ENCODE measurements around the gene GTPBP3.

Gene GTPBP3

DNA sequence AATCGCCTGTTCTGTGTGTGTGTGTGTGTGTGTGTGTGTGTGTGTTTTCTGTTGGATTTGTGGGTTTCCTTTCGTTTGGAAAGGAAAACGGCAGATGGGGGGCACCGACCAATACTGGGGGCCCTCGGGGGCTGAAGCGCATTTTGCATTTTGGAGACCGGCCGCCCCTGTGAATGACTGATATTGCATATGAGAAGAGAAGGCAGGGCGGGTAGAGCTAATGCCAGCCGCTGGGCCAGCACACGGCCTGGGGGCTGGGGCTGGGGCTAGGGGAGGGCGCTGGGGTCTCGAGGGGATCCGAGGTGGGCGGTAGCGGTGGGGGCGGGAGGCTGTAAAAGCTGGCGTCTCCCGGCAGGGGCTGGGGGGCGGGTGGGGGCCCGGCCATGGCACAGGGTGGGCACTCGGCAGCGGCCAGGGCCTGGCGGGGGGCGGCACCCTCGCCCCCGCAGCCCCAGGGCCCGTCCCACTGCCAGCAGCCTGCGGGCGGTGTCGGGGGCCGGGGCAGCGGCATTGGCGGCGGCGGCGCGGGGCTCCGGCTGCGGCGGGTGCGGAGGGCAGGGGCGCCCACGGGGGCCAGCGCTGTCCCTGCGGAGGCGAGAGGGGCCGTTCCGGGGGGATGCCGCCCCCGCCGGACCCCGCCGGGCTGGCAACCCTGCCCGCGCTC lies 13.9 kb upstream of the GTPBP3 start:
- Histone ChIP-seq H3K27me3 (ENCODE audit: control insufficient read depth in 3 of 3, insufficient read depth in 3 of 3, low read depth in 1 of 3, low read length in 3 of 3) (no peaks in the 10 kb centered on the region), H3K14ac (ENCODE audit: low read length) (no peak overlapping the region), H4K91ac (ENCODE audit: low read depth, low read length, poor library complexity) (no peak overlapping the region), H2BK120ac (ENCODE audit: low read depth, low read length) (no peak overlapping the region), H3K4me3 (ENCODE audit: low read length in 2 of 2) (no peak overlapping the region), H2BK15ac (ENCODE audit: low read length) (no peak overlapping the region), H3K9me3 (replicated peaks in 1 of 2; ENCODE audit: control insufficient read depth in 2 of 2, insufficient read depth in 1 of 2, low read depth in 1 of 2, low read length in 2 of 2) (peaks cover 0 to 2% of the 10 kb centered on the region in 2 donors), H2AFZ (ENCODE audit: low read length) (no peak overlapping the region), H3K4me1 (ENCODE audit: control insufficient read depth in 2 of 2, insufficient read depth in 1 of 2, low read depth in 1 of 2, low read length in 2 of 2) (peaks cover 0 to 15% of the 10 kb centered on the region in 2 donors), H3K18ac (ENCODE audit: low read length) (no peak overlapping the region), H4K8ac (ENCODE audit: low read depth, low read length) (no peak overlapping the region), H3K4me2 (ENCODE audit: insufficient read depth, low read length, poor library complexity, severe bottlenecking) (no peak overlapping the region), H2BK12ac (ENCODE audit: low read length) (no peak overlapping the region), H3K79me1 (ENCODE audit: low read depth, low read length) (peaks cover 13% of the 10 kb centered on the region), H3K36me3 (replicated peaks in 1 of 2; ENCODE audit: control insufficient read depth in 2 of 2, insufficient read depth in 2 of 2, low read length in 2 of 2) (peaks cover 26 to 79% of the 10 kb centered on the region in 2 donors), H3K9ac (ENCODE audit: low read depth, low read length, poor library complexity) (no peak overlapping the region), H2BK5ac (ENCODE audit: low read length) (no peak overlapping the region), H3K23ac (ENCODE audit: low read depth, low read length, poor library complexity) (no peak overlapping the region), H3K27ac (replicated peaks; ENCODE audit: low read length) (no peak overlapping the region), H2AK5ac (ENCODE audit: low read depth, low read length) (no peak overlapping the region), H3K4ac (ENCODE audit: low read length) (no peak overlapping the region)
- no peak for DNase-seq (ENCODE audit: low spot score)
- WGBS, 2 donors (ENCODE audit: extremely low coverage in 2 of 2, insufficient read length in 2 of 2, insufficient replicate concordance in 1 of 2): no CpG with 5 or more reads among the region's 56 CpGs

DNA sequence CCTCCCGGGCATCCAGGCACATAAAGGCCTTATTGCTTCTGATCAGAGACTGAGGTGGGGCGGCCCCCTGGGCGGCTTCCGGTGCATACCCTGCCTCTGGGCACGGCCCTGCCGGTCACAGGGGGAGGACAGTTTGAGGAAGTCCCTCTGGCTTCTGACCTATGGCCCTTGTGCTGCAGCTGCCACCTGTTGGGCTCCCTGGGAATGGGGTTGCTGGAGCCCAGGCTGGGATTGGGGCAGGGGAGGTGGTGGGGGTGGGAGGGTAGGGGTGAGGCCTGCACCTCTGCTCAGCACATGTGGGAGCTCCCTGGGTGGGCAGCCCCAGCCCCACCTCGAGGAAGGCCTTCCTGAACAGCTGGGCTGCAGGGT lies 13.4 kb upstream of the GTPBP3 start:
- H3K9me3 ChIP-seq (replicated peaks in 1 of 2; ENCODE audit: control insufficient read depth in 2 of 2, insufficient read depth in 1 of 2, low read depth in 1 of 2, low read length in 2 of 2): peaks cover 0 to 2% of the 10 kb centered on the region in 2 donors
- H3K4me1 ChIP-seq (ENCODE audit: control insufficient read depth in 2 of 2, insufficient read depth in 1 of 2, low read depth in 1 of 2, low read length in 2 of 2): peaks cover 0 to 15% of the 10 kb centered on the region in 2 donors
- no peak overlapping the region for H2AK5ac ChIP-seq (ENCODE audit: low read depth, low read length)
- H3K4ac ChIP-seq (ENCODE audit: low read length): no peak overlapping the region
- no peak overlapping the region for H4K91ac ChIP-seq (ENCODE audit: low read depth, low read length, poor library complexity)
- no peak overlapping the region for H4K8ac ChIP-seq (ENCODE audit: low read depth, low read length)
- H3K14ac ChIP-seq (ENCODE audit: low read length): peak overlapping the region; percentile 56
- H3K4me3 ChIP-seq (ENCODE audit: low read length in 2 of 2): no peak overlapping the region
- no peak overlapping the region for H2BK120ac ChIP-seq (ENCODE audit: low read depth, low read length)
- H3K9ac ChIP-seq (ENCODE audit: low read depth, low read length, poor library complexity): no peak overlapping the region
- no CpG with 5 or more reads among the region's 7 CpGs for WGBS, 2 donors (ENCODE audit: extremely low coverage in 2 of 2, insufficient read length in 2 of 2, insufficient replicate concordance in 1 of 2)
- no peak overlapping the region for H3K18ac ChIP-seq (ENCODE audit: low read length)
- DNase-seq (ENCODE audit: low spot score): no peak
- peak overlapping the region; percentile 80 for H3K23ac ChIP-seq (ENCODE audit: low read depth, low read length, poor library complexity)
- peaks cover 13% of the 10 kb centered on the region for H3K79me1 ChIP-seq (ENCODE audit: low read depth, low read length)
- H3K27ac ChIP-seq (replicated peaks; ENCODE audit: low read length): no peak overlapping the region
- no peak overlapping the region for H2BK5ac ChIP-seq (ENCODE audit: low read length)
- H3K27me3 ChIP-seq (ENCODE audit: control insufficient read depth in 3 of 3, insufficient read depth in 3 of 3, low read depth in 1 of 3, low read length in 3 of 3): peaks cover 0 to 2% (median 0%) of the 10 kb centered on the region in 3 experiments
- H3K4me2 ChIP-seq (ENCODE audit: insufficient read depth, low read length, poor library complexity, severe bottlenecking): no peak overlapping the region
- H2BK15ac ChIP-seq (ENCODE audit: low read length): no peak overlapping the region
- no peak overlapping the region for H2BK12ac ChIP-seq (ENCODE audit: low read length)
- H3K36me3 ChIP-seq (replicated peaks in 1 of 2; ENCODE audit: control insufficient read depth in 2 of 2, insufficient read depth in 2 of 2, low read length in 2 of 2): peaks cover 26 to 76% of the 10 kb centered on the region in 2 donors
- no peak overlapping the region for H2AFZ ChIP-seq (ENCODE audit: low read length)

DNA sequence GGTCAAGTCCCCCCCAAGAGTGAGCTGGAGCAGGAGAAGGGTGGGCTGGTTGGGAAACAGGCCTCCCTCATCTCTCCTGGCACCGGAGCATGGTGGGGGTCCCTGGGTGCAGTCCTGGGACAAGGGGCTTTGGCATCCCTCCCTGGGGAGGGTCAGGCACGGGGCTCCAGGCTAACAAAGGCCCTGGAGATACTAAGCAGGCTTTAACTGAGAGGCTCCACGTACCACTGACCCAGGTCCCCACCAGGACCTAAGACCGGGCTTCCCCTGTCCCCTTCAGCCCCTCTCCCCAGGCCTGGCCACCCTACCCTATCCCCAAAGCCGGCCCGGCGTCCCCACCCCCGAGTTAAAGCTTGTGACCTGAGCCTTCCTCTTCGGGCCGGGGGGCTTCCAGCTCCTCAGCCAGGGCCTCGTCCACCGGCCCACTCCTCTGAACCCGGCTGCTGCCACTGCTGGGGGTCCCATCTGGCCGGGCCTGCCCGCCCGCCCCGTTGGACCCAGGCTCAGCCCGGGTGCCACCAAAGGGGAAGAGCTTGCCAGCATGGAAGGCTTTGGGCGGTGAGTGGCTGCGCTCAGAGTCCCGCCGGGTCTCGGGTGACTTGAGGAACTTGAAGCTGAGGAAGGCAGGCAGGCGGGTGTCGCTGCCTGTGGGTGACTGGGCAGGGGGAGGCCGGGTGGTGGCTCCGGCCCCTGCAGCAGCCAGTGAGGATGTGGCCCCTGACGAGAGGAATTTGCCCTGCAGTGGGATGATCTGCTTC lies 12.8 kb upstream of the GTPBP3 start:
- H3K79me1 ChIP-seq (ENCODE audit: low read depth, low read length): peaks cover 15% of the 10 kb centered on the region
- H3K9ac ChIP-seq (ENCODE audit: low read depth, low read length, poor library complexity): no peak overlapping the region
- WGBS, 2 donors (ENCODE audit: extremely low coverage in 2 of 2, insufficient read length in 2 of 2, insufficient replicate concordance in 1 of 2): no CpG with 5 or more reads among the region's 28 CpGs
- no peak overlapping the region for H4K8ac ChIP-seq (ENCODE audit: low read depth, low read length)
- H2BK5ac ChIP-seq (ENCODE audit: low read length): no peak overlapping the region
- H2BK120ac ChIP-seq (ENCODE audit: low read depth, low read length): no peak overlapping the region
- no peak overlapping the region for H3K4ac ChIP-seq (ENCODE audit: low read length)
- peak overlapping the region; percentile 56 for H3K14ac ChIP-seq (ENCODE audit: low read length)
- DNase-seq (ENCODE audit: low spot score): no peak
- H3K4me1 ChIP-seq (ENCODE audit: control insufficient read depth in 2 of 2, insufficient read depth in 1 of 2, low read depth in 1 of 2, low read length in 2 of 2): peaks cover 0 to 21% of the 10 kb centered on the region in 2 donors
- no peak overlapping the region for H3K27ac ChIP-seq (replicated peaks; ENCODE audit: low read length)
- H3K27me3 ChIP-seq (ENCODE audit: control insufficient read depth in 3 of 3, insufficient read depth in 3 of 3, low read depth in 1 of 3, low read length in 3 of 3): peaks cover 0 to 7% (median 0%) of the 10 kb centered on the region in 3 experiments
- H3K4me2 ChIP-seq (ENCODE audit: insufficient read depth, low read length, poor library complexity, severe bottlenecking): no peak overlapping the region
- H2AFZ ChIP-seq (ENCODE audit: low read length): no peak overlapping the region
- no peak overlapping the region for H2BK12ac ChIP-seq (ENCODE audit: low read length)
- no peak overlapping the region for H4K91ac ChIP-seq (ENCODE audit: low read depth, low read length, poor library complexity)
- no peak overlapping the region for H3K18ac ChIP-seq (ENCODE audit: low read length)
- peaks cover 28 to 70% of the 10 kb centered on the region in 2 donors for H3K36me3 ChIP-seq (replicated peaks in 1 of 2; ENCODE audit: control insufficient read depth in 2 of 2, insufficient read depth in 2 of 2, low read length in 2 of 2)
- H3K23ac ChIP-seq (ENCODE audit: low read depth, low read length, poor library complexity): no peak overlapping the region
- no peak overlapping the region for H2AK5ac ChIP-seq (ENCODE audit: low read depth, low read length)
- H3K4me3 ChIP-seq (ENCODE audit: low read length in 2 of 2): no peak overlapping the region
- no peak overlapping the region for H2BK15ac ChIP-seq (ENCODE audit: low read length)
- peaks cover 0 to 3% of the 10 kb centered on the region in 2 donors for H3K9me3 ChIP-seq (replicated peaks in 1 of 2; ENCODE audit: control insufficient read depth in 2 of 2, insufficient read depth in 1 of 2, low read depth in 1 of 2, low read length in 2 of 2)

DNA sequence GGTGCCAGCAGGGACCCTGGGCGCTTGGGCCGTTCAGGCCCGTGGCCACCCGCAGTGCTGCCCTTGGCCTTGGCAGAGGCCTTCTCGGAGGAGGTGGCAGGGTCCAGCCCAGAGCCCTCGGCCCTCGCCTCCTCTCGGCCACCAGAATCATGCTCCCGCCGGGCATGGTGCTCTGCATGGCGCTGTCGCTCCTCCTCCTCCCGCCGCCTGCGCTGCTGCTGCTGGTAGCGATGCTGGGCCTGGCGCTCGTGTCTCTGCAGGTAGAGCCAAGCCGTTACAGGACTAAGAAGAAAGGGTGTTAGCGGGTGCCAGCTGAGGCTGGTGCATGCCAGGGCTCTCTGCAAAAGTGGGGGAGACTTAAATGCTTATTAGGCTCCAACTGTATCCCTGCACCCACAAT lies 12.2 kb upstream of the GTPBP3 start:
- WGBS, 2 donors (ENCODE audit: extremely low coverage in 2 of 2, insufficient read length in 2 of 2, insufficient replicate concordance in 1 of 2): no CpG with 5 or more reads among the region's 20 CpGs
- DNase-seq (ENCODE audit: low spot score): no peak

More for the DNA sequence above, 12.2 kb upstream of the GTPBP3 start:
- Histone ChIP-seq H4K8ac (ENCODE audit: low read depth, low read length) (no peak overlapping the region), H2BK120ac (ENCODE audit: low read depth, low read length) (no peak overlapping the region), H2BK15ac (ENCODE audit: low read length) (no peak overlapping the region), H3K79me1 (ENCODE audit: low read depth, low read length) (peaks cover 15% of the 10 kb centered on the region), H3K14ac (ENCODE audit: low read length) (no peak overlapping the region), H2AK5ac (ENCODE audit: low read depth, low read length) (no peak overlapping the region), H3K9ac (ENCODE audit: low read depth, low read length, poor library complexity) (no peak overlapping the region), H3K4me1 (ENCODE audit: control insufficient read depth in 2 of 2, insufficient read depth in 1 of 2, low read depth in 1 of 2, low read length in 2 of 2) (peaks cover 0 to 21% of the 10 kb centered on the region in 2 donors), H2AFZ (ENCODE audit: low read length) (no peak overlapping the region), H3K4ac (ENCODE audit: low read length) (no peak overlapping the region), H4K91ac (ENCODE audit: low read depth, low read length, poor library complexity) (no peak overlapping the region), H3K27ac (replicated peaks; ENCODE audit: low read length) (no peak overlapping the region), H3K23ac (ENCODE audit: low read depth, low read length, poor library complexity) (no peak overlapping the region), H3K4me3 (ENCODE audit: low read length in 2 of 2) (no peak overlapping the region), H3K4me2 (ENCODE audit: insufficient read depth, low read length, poor library complexity, severe bottlenecking) (no peak overlapping the region), H2BK5ac (ENCODE audit: low read length) (no peak overlapping the region), H3K18ac (ENCODE audit: low read length) (no peak overlapping the region), H3K27me3 (ENCODE audit: control insufficient read depth in 3 of 3, insufficient read depth in 3 of 3, low read depth in 1 of 3, low read length in 3 of 3) (peaks cover 0 to 7% (median 0%) of the 10 kb centered on the region in 3 experiments), H3K9me3 (replicated peaks in 1 of 2; ENCODE audit: control insufficient read depth in 2 of 2, insufficient read depth in 1 of 2, low read depth in 1 of 2, low read length in 2 of 2) (peaks cover 0 to 6% of the 10 kb centered on the region in 2 donors), H2BK12ac (ENCODE audit: low read length) (no peak overlapping the region), H3K36me3 (replicated peaks in 1 of 2; ENCODE audit: control insufficient read depth in 2 of 2, insufficient read depth in 2 of 2, low read length in 2 of 2) (peaks cover 27 to 68% of the 10 kb centered on the region in 2 donors)
